ENCODE data around the gene BAIAP2L1.

GRCh38 chr7:98297626-98298286 is 103.1 kb downstream of the BAIAP2L1 start:
- no peak for TF ChIP-seq EZH2 (IDR thresholded peaks at IDR 0.05; ENCODE audit: insufficient read depth, poor library complexity, severe bottlenecking)
- TF ChIP-seq EZH2phosphoT487 (IDR thresholded peaks at IDR 0.05; ENCODE audit: insufficient read depth, low read depth): no peak

All from GM23248 (cell line).